H1 (cell line): ENCODE data around the gene SRI. TPM values are rescaled to one million over a fixed set of nuclear protein-coding genes. Genes with fewer than 3 reads are reported as not detected.

ENCODE experiments used
- BRCA1 ChIP-seq: IDR thresholded peaks from 2 replicates; pipeline ENCODE4 v1.6.1; 2012; ENCODE audit warnings: low read depth, low read length, improper control_type of control experiment
- MAFK ChIP-seq: IDR thresholded peaks from 2 replicates; pipeline ENCODE4 v1.6.1; 2012; ENCODE audit warnings: low read depth, mild to moderate bottlenecking, improper control_type of control experiment, low read length
- TCF12 ChIP-seq: IDR thresholded peaks from 2 replicates; pipeline ENCODE4 v1.6.1; 2011; ENCODE audit warnings: low read depth, mild to moderate bottlenecking, low read length
- YY1 ChIP-seq: IDR thresholded peaks from 2 replicates; pipeline ENCODE4 v1.6.1; 2011; ENCODE audit warnings: low read depth, mild to moderate bottlenecking, low read length
- ZNF274 ChIP-seq: IDR thresholded peaks from 2 replicates; pipeline ENCODE4 v1.7.0; 2012; ENCODE audit warnings: low read length, borderline replicate concordance; ENCODE audit errors: extremely low read depth
- polyA plus RNA-seq, 7 experiments: library from polyadenylated mRNA; depleted of rRNA in 3 of 7; stranded (reverse) in 5 of 7; unstranded in 2 of 7; fragments of >200 nt in 5 of 7; fragments of 200-250 nt in 2 of 7; gene quantifications; 1 replicate in 5 of 7; 2 replicates in 1 of 7; 4 replicates in 1 of 7; pipeline versions ENCODE4 v1.2.1 to v1.2.3, GENCODE V29; 2011 to 2013; ENCODE audit warnings: missing spikeins in 2 of 7, mixed read lengths in 2 of 7
- total RNA-seq: library from RNA; stranded (reverse); fragmentation: NEBNext Ultra II Directional; extraction: Animal tissue kit (Norgen Biotek cat#: 25700); gene quantifications from 2 replicates; pipeline ENCODE4 v1.2.1, GENCODE V29; 2021
- TF ChIP-seq, protein P1 (sequence below), 3 experiments: IDR thresholded peaks; 1 replicate in 2 of 3; 2 replicates in 1 of 3; pipeline versions ENCODE4 v1.5.1 to v1.6.1; 2011; ENCODE audit warnings: low read length in 3 of 3, mild to moderate bottlenecking in 3 of 3, inconsistent platforms in 2 of 3, low read depth in 1 of 3, moderate library complexity in 1 of 3; ENCODE audit not compliant: insufficient read depth in 1 of 3; ENCODE audit errors: control extremely low read depth in 1 of 3

SRI gene
- total and polyA plus RNA-seq, 2 of the 8 experiments (the other 6 are each of a cell fraction or from before 2014, with no cell fraction given): 118 to 170 TPM

DNA sequence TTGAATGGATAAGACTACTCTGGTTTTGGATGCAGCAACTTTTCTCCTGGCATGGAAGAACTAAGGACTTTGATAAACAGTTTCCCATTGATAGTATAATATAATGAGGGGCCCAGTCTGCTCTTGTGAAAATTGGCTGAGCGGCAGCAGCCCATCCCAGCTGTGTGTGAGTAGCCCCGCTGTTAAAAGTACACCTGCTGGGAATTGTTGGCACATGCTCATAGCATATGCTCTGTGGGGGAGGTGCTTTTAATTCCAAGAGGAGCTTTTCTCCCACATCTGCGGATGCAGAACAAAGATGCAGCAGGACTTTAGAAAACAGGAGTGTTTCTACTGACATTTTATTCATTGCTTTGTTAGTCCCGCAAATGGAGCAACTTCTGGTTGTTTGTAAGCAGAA, 19.0 kb downstream of the SRI start (continued):
- TF ChIP-seq TCF12 (peak; percentile 89; the same call in 1 of the 2 replicates), BRCA1 (no peak), ZNF274 (no peak), YY1 (0 out of 2 replicates have a peak, but pooled peaks have one; percentile 40), MAFK (no peak)
- TF ChIP-seq, protein P1, sequence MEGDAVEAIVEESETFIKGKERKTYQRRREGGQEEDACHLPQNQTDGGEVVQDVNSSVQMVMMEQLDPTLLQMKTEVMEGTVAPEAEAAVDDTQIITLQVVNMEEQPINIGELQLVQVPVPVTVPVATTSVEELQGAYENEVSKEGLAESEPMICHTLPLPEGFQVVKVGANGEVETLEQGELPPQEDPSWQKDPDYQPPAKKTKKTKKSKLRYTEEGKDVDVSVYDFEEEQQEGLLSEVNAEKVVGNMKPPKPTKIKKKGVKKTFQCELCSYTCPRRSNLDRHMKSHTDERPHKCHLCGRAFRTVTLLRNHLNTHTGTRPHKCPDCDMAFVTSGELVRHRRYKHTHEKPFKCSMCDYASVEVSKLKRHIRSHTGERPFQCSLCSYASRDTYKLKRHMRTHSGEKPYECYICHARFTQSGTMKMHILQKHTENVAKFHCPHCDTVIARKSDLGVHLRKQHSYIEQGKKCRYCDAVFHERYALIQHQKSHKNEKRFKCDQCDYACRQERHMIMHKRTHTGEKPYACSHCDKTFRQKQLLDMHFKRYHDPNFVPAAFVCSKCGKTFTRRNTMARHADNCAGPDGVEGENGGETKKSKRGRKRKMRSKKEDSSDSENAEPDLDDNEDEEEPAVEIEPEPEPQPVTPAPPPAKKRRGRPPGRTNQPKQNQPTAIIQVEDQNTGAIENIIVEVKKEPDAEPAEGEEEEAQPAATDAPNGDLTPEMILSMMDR (IDR thresholded peaks at IDR 0.05; ENCODE audit: control extremely low read depth in 1 of 3, insufficient read depth in 1 of 3, low read depth in 1 of 3, low read length in 3 of 3): 0 out of 4 replicates have a peak, but pooled peaks of 1 of the 3 experiments have one; percentile 5
